ENCODE results near the gene CTXN1.

- TF ChIP-seq, protein P1, sequence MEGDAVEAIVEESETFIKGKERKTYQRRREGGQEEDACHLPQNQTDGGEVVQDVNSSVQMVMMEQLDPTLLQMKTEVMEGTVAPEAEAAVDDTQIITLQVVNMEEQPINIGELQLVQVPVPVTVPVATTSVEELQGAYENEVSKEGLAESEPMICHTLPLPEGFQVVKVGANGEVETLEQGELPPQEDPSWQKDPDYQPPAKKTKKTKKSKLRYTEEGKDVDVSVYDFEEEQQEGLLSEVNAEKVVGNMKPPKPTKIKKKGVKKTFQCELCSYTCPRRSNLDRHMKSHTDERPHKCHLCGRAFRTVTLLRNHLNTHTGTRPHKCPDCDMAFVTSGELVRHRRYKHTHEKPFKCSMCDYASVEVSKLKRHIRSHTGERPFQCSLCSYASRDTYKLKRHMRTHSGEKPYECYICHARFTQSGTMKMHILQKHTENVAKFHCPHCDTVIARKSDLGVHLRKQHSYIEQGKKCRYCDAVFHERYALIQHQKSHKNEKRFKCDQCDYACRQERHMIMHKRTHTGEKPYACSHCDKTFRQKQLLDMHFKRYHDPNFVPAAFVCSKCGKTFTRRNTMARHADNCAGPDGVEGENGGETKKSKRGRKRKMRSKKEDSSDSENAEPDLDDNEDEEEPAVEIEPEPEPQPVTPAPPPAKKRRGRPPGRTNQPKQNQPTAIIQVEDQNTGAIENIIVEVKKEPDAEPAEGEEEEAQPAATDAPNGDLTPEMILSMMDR (conservative IDR thresholded peaks at IDR 0.05; ENCODE audit: low read depth, low read length), result peak; percentile 62
- TF ChIP-seq EZH2 (IDR thresholded peaks at IDR 0.05; ENCODE audit: borderline replicate concordance, low read depth, low read length, poor library complexity, severe bottlenecking), result no peak
Measured at GRCh38 chr19:7917267-7918061, 8.5 kb downstream of the CTXN1 start.
